ENCODE measurements around the gene SPINK8. TPM values are rescaled to one million over a fixed set of nuclear protein-coding genes. Genes with fewer than 3 reads are reported as not detected.
"Not testable (repeated sequence)": the region's sequence is repeated elsewhere in the genome, so short reads cannot be mapped to it uniquely, and the experiment has no call there.

SPINK8 gene
- total and polyA plus RNA-seq, 3 experiments from 2014 or later, result not detected

DNA sequence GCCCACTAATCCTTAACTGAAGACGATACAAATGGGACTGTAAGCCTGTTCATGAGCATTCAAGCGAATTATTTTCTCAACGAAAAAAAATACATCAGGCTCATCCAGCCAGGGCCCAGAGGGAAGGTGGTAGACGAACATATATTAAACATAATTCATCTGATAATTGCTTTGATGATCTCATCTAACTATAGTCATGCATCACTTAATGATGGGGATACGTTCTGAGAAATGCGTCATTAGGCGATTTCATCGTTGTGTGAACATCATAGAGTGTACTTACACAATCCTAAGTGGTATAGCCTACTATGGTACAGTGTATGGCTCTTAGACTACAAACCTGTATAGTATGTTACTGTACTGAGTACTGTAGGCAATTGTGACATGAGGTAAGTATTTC, 10.0 kb upstream of the SPINK8 start:
- Mint-ChIP-seq H3K27ac (no peak overlapping the region), H3K36me3 (no peaks in the 10 kb centered on the region), H3K4me1 (no peaks in the 10 kb centered on the region), H3K9me3 (no peaks in the 10 kb centered on the region), H3K27me3 (peaks cover 0 to 13% of the 10 kb centered on the region in 2 donors), H3K4me3 (no peak overlapping the region)
- no peak overlapping the region for H3K27ac ChIP-seq (ENCODE audit: low read depth, low read length)
- no peaks in the 10 kb centered on the region for H3K9me3 ChIP-seq (ENCODE audit: low read length)
- CTCF ChIA-PET, result interaction anchor here (1.1 kb wide), 1 partner anchor 57 kb away, joined by 3 read pairs; no protein-coding TSS in a partner anchor
- H3K36me3 ChIP-seq (ENCODE audit: insufficient read depth, low read length), result no peaks in the 10 kb centered on the region
- POLR2A ChIA-PET, result no interaction called here
- no peaks in the 10 kb centered on the region for H3K4me1 ChIP-seq (ENCODE audit: insufficient read depth, low read length)
- H3K4me3 ChIP-seq (ENCODE audit: low read length), result no peak overlapping the region
- no peak for DNase-seq
- no peaks in the 10 kb centered on the region for H3K27me3 ChIP-seq (ENCODE audit: insufficient read depth, low read length, poor library complexity, severe bottlenecking)

GRCh38 chr3:48338635-48339034, 5.2 kb upstream of the SPINK8 start:
- Histone ChIP-seq H3K27me3 (ENCODE audit: insufficient read depth, low read length, poor library complexity, severe bottlenecking) (no peaks in the 10 kb centered on the region), H3K4me1 (ENCODE audit: insufficient read depth, low read length) (no peaks in the 10 kb centered on the region), H3K36me3 (ENCODE audit: insufficient read depth, low read length) (no peaks in the 10 kb centered on the region), H3K27ac (ENCODE audit: low read depth, low read length) (no peak overlapping the region), H3K4me3 (ENCODE audit: low read length) (no peak overlapping the region), H3K9me3 (ENCODE audit: low read length) (no peaks in the 10 kb centered on the region)
- no peak overlapping the region for H3K4me3 Mint-ChIP-seq
- H3K9me3 Mint-ChIP-seq, result no peaks in the 10 kb centered on the region
- H3K36me3 Mint-ChIP-seq, result no peaks in the 10 kb centered on the region
- POLR2A ChIA-PET, result interaction anchor here (0.7 kb wide), 1 partner anchor 37 kb away, joined by 3 read pairs; no protein-coding TSS in a partner anchor
- H3K27me3 Mint-ChIP-seq, result peaks cover 25 to 28% of the 10 kb centered on the region in 2 donors
- no peak for DNase-seq
- CTCF ChIA-PET, result interaction anchor here (1.4 kb wide), 1 partner anchor 62 kb away, joined by 5 read pairs; no protein-coding TSS in a partner anchor
- H3K27ac Mint-ChIP-seq, result no peak overlapping the region
- no peaks in the 10 kb centered on the region for H3K4me1 Mint-ChIP-seq

DNA sequence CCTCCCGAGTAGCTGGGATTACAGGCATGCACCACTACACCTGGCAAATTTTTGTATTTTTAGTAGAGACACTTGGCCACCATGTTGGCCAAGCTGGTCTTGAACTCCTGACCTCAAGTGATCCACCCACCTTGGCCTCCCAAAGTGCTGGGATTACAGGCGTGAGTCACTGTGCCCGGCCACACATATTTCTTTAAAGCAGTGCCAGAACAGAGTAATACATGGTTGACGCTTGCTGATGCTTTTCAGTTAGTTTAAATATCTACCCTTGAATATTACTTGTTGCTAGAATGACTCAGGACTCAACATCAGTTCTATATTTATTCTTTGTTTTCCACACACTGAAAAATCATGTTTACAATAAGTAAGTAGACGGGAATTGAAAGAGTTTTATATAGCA, 4.1 kb upstream of the SPINK8 start:
- POLR2A ChIA-PET; H3K27ac Mint-ChIP-seq; H3K9me3 ChIP-seq (ENCODE audit: low read length); H3K4me3 ChIP-seq (ENCODE audit: low read length); H3K4me3 Mint-ChIP-seq; H3K9me3 Mint-ChIP-seq; CTCF ChIA-PET; H3K36me3 ChIP-seq (ENCODE audit: insufficient read depth, low read length); H3K36me3 Mint-ChIP-seq; H3K4me1 Mint-ChIP-seq; H3K27ac ChIP-seq (ENCODE audit: low read depth, low read length); H3K27me3 ChIP-seq (ENCODE audit: insufficient read depth, low read length, poor library complexity, severe bottlenecking); H3K4me1 ChIP-seq (ENCODE audit: insufficient read depth, low read length); DNase-seq: not testable (repeated sequence)
- H3K27me3 Mint-ChIP-seq, result peaks cover 25 to 36% of the 10 kb centered on the region in 2 donors

DNA sequence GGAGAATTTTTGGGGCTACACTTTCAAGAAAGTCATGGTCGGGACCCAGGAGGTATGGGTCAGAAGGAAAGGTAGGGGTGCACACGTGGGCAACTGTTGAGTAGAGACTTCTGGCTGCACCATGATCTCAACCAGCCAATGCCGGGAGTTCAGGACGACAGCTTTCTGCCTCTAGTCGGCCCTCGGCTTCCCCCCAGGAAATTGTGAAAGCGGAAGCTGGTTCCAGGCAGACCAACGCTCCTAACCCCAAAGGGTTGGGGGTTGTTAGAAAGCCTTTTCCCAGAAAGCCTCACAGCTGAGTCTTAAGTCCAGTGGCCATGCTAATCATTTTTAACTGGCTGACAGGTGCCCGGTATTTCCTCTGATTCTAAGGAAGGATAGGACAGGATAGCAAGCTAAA, 1.8 kb upstream of the SPINK8 start:
- DNase-seq; H3K9me3 ChIP-seq (ENCODE audit: low read length); H3K36me3 Mint-ChIP-seq; H3K4me1 ChIP-seq (ENCODE audit: insufficient read depth, low read length); H3K27me3 ChIP-seq (ENCODE audit: insufficient read depth, low read length, poor library complexity, severe bottlenecking); CTCF ChIA-PET; H3K27ac ChIP-seq (ENCODE audit: low read depth, low read length); H3K9me3 Mint-ChIP-seq; H3K27ac Mint-ChIP-seq; H3K4me1 Mint-ChIP-seq; H3K4me3 ChIP-seq (ENCODE audit: low read length); H3K36me3 ChIP-seq (ENCODE audit: insufficient read depth, low read length); H3K4me3 Mint-ChIP-seq: not testable (repeated sequence)
- H3K27me3 Mint-ChIP-seq, result peaks cover 26 to 41% of the 10 kb centered on the region in 2 donors
- POLR2A ChIA-PET, result interaction anchor here (0.6 kb wide), 1 partner anchor 1607 kb away, joined by 3 read pairs; no protein-coding TSS in a partner anchor

DNA sequence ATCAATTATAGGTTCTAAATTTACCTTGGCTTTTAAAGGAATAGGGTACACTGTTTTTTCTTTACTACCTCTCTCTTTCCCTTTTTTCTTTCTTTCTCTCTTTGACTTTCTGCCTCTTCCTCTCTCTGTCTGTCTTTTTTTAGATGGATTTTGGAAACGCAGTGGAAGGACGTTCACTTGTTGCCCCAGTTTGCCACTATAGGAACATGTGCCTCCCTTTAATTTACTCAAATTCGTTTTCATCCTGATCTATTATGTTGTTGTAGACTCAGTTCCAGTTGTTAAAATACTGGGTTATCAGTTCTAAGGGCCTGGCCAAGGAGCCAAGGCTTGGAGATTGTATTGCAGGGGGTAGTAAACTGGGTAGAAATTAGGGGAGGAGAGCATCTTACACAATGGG, 1.1 kb upstream of the SPINK8 start:
- Histone ChIP-seq H3K9me3 (ENCODE audit: low read length) (no peaks in the 10 kb centered on the region), H3K27me3 (ENCODE audit: insufficient read depth, low read length, poor library complexity, severe bottlenecking) (no peaks in the 10 kb centered on the region), H3K27ac (ENCODE audit: low read depth, low read length) (no peak overlapping the region), H3K4me1 (ENCODE audit: insufficient read depth, low read length) (no peaks in the 10 kb centered on the region), H3K4me3 (ENCODE audit: low read length) (no peak overlapping the region), H3K36me3 (ENCODE audit: insufficient read depth, low read length) (no peaks in the 10 kb centered on the region)
- Mint-ChIP-seq H3K27me3 (peaks cover 26 to 41% of the 10 kb centered on the region in 2 donors), H3K36me3 (no peaks in the 10 kb centered on the region), H3K27ac (no peak overlapping the region), H3K4me1 (no peaks in the 10 kb centered on the region), H3K4me3 (no peak overlapping the region), H3K9me3 (no peaks in the 10 kb centered on the region)
- DNase-seq, result no peak
- ChIA-PET POLR2A (no interaction called here), CTCF (no interaction called here)

DNA sequence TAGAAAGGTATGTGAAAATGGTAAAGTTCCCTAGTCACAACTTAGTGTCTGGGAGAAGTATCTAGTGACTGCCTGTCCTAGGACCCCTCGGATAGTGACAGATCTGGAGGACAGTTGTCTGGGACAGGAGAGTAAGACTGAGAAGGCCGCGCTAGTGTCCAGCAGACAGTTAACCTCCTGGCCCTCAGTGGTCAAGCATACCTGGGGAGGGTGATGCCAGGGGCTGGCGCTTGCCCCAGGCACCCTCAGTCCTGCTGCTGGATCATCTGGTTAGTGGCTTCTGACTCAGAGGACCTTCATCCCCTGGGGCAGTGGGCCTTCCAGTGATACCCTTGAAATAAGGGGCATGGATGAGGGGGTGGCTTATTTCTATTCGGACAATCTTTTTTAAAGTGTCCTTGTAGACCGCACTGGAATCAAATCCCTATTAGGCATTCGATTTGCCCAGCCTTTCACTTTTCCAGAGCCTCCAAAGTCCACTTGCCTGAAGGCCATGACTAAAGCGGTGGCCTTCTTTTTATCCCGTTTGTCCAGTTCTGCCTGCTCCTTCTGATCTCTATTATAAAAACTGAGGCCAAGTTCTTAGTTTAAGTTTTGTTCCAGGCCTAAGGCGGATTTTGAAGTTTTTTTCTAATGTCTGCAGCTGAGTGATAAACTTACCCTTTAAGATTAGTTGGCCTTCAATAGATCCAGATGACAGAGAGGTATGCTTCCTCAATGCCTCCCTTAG, 1.6 kb downstream of the SPINK8 start:
- H3K4me3 Mint-ChIP-seq; POLR2A ChIA-PET; H3K27ac ChIP-seq (ENCODE audit: low read depth, low read length); H3K9me3 ChIP-seq (ENCODE audit: low read length); H3K4me1 ChIP-seq (ENCODE audit: insufficient read depth, low read length); DNase-seq; H3K27ac Mint-ChIP-seq; H3K9me3 Mint-ChIP-seq; H3K27me3 ChIP-seq (ENCODE audit: insufficient read depth, low read length, poor library complexity, severe bottlenecking); H3K36me3 ChIP-seq (ENCODE audit: insufficient read depth, low read length); H3K36me3 Mint-ChIP-seq; H3K4me1 Mint-ChIP-seq; H3K4me3 ChIP-seq (ENCODE audit: low read length); CTCF ChIA-PET: not testable (repeated sequence)
- peaks cover 16 to 42% of the 10 kb centered on the region in 2 donors for H3K27me3 Mint-ChIP-seq

- Histone ChIP-seq H3K36me3 (ENCODE audit: insufficient read depth, low read length) (no peaks in the 10 kb centered on the region), H3K27ac (ENCODE audit: low read depth, low read length) (no peak overlapping the region), H3K4me1 (ENCODE audit: insufficient read depth, low read length) (no peaks in the 10 kb centered on the region), H3K9me3 (ENCODE audit: low read length) (no peaks in the 10 kb centered on the region), H3K27me3 (ENCODE audit: insufficient read depth, low read length, poor library complexity, severe bottlenecking) (no peaks in the 10 kb centered on the region), H3K4me3 (ENCODE audit: low read length) (no peak overlapping the region)
- H3K36me3 Mint-ChIP-seq, result peaks cover 0 to 3% (median 1%) of the 10 kb centered on the region in 3 donors
- ChIA-PET CTCF (interaction anchor here (1.2 kb wide), 1 partner anchor 115 kb away, joined by 3 read pairs; no protein-coding TSS in a partner anchor), POLR2A (no interaction called here)
- H3K9me3 Mint-ChIP-seq, result peaks cover 5 to 13% (median 11%) of the 10 kb centered on the region in 5 donors
- H3K27me3 Mint-ChIP-seq, result peaks cover 3 to 9% of the 10 kb centered on the region in 2 donors
- peak overlapping the region in 1 of 8 donors; percentile 47 for H3K27ac Mint-ChIP-seq
- peak in 1 of 5 donors; percentile 23 for DNase-seq
- peaks cover 2 to 7% (median 6%) of the 10 kb centered on the region in 3 donors for H3K4me1 Mint-ChIP-seq
- H3K4me3 Mint-ChIP-seq, result no peak overlapping the region
These were observed 12.5 kb downstream of the SPINK8 start for GRCh38 chr3:48320996-48321395.

GRCh38 chr3:48318713-48319468, 14.6 kb downstream of the SPINK8 start:
- Mint-ChIP-seq H3K36me3 (peaks cover 1 to 12% (median 6%) of the 10 kb centered on the region in 3 donors), H3K27ac (no peak overlapping the region), H3K4me3 (no peak overlapping the region), H3K9me3 (peaks cover 24 to 29% (median 28%) of the 10 kb centered on the region in 5 donors), H3K4me1 (peaks cover 2 to 7% (median 6%) of the 10 kb centered on the region in 3 donors), H3K27me3 (peaks cover 5 to 26% of the 10 kb centered on the region in 2 donors)
- Histone ChIP-seq H3K9me3 (ENCODE audit: low read length) (peaks cover 7% of the 10 kb centered on the region), H3K4me3 (ENCODE audit: low read length) (no peak overlapping the region), H3K27ac (ENCODE audit: low read depth, low read length) (no peak overlapping the region), H3K36me3 (ENCODE audit: insufficient read depth, low read length) (no peaks in the 10 kb centered on the region), H3K27me3 (ENCODE audit: insufficient read depth, low read length, poor library complexity, severe bottlenecking) (no peaks in the 10 kb centered on the region), H3K4me1 (ENCODE audit: insufficient read depth, low read length) (no peaks in the 10 kb centered on the region)
- CTCF ChIA-PET, result interaction anchor here (1.4 kb wide), 1 partner anchor 82 kb away, joined by 3 read pairs; no protein-coding TSS in a partner anchor
- POLR2A ChIA-PET, result no interaction called here
- no peak for DNase-seq
